ENCODE data around the gene AEN. TPM values are rescaled to one million over a fixed set of nuclear protein-coding genes. Genes with fewer than 3 reads are reported as not detected.

The AEN gene
- total RNA-seq, 1 experiment from 2014 or later = 36.2 TPM

- Histone ChIP-seq H3K4me1 (ENCODE audit: control insufficient read depth in 1 of 2, insufficient read depth in 2 of 2, low read length in 2 of 2) (no peaks in the 10 kb centered on the region), H3K36me3 (ENCODE audit: control insufficient read depth in 1 of 2, insufficient read depth in 2 of 2, low read length in 2 of 2) (no peaks in the 10 kb centered on the region), H3K4me2 (ENCODE audit: low read length) (no peak overlapping the region), H3K27me3 (ENCODE audit: insufficient read depth, low read length) (peaks cover 6% of the 10 kb centered on the region), H3K79me2 (ENCODE audit: insufficient read depth, low read length) (no peaks in the 10 kb centered on the region), H3K27ac (ENCODE audit: low read depth, low read length) (no peak overlapping the region), H3K4me3 (replicated peaks in 1 of 2; ENCODE audit: low read depth in 1 of 2, low read length in 2 of 2) (no peak overlapping the region), H3K9me2 (ENCODE audit: insufficient read depth) (no peaks in the 10 kb centered on the region), H3K9me3 (ENCODE audit: control insufficient read depth in 1 of 2, insufficient read depth in 1 of 2, low read depth in 1 of 2, low read length in 2 of 2) (no peaks in the 10 kb centered on the region), H3K9ac (ENCODE audit: low read length) (no peak overlapping the region), H2AFZ (ENCODE audit: low read depth, low read length, poor library complexity, severe bottlenecking) (no peak overlapping the region), H4K20me1 (ENCODE audit: insufficient read depth) (no peaks in the 10 kb centered on the region)
- TF ChIP-seq CEBPB (IDR thresholded peaks at IDR 0.05; ENCODE audit: low read depth) (no peak), CBX3 (IDR thresholded peaks at IDR 0.05; ENCODE audit: low read depth) (no peak), MAX (IDR thresholded peaks at IDR 0.05) (no peak), YY1 (IDR thresholded peaks at IDR 0.05; ENCODE audit: extremely low read depth, insufficient replicate concordance, low read depth, low read length) (no peak), ELF1 (IDR thresholded peaks at IDR 0.05; ENCODE audit: borderline replicate concordance, low read depth) (no peak), CTCF (IDR thresholded peaks at IDR 0.05 in 2 of 3, conservative IDR thresholded peaks at IDR 0.05 in 1 of 3; ENCODE audit: borderline replicate concordance in 1 of 3, insufficient read depth in 1 of 3, low read depth in 2 of 3, low read length in 2 of 3) (no peak), ZBTB33 (IDR thresholded peaks at IDR 0.05; ENCODE audit: extremely low read depth, insufficient replicate concordance, low read length) (no peak), JUND (IDR thresholded peaks at IDR 0.05) (no peak), POLR2A (IDR thresholded peaks at IDR 0.05; ENCODE audit: borderline replicate concordance, extremely low read depth, insufficient read depth, insufficient read length) (no peak), ZNF274 (IDR thresholded peaks at IDR 0.05; ENCODE audit: low read depth, low read length) (no peak), REST (IDR thresholded peaks at IDR 0.05; ENCODE audit: low read depth) (no peak), SIN3A (IDR thresholded peaks at IDR 0.05; ENCODE audit: low read depth) (no peak), EZH2 (IDR thresholded peaks at IDR 0.05) (no peak), TCF7L2 (IDR thresholded peaks at IDR 0.05; ENCODE audit: borderline replicate concordance, extremely low read depth, insufficient read depth, insufficient read length) (no peak), ATF3 (IDR thresholded peaks at IDR 0.05) (no peak)
- BruUV-seq (replicated peaks) = no TSS peak
- ChIA-PET CTCF (no interaction called here), POLR2A (no interaction called here), RAD21 (ENCODE audit: low non-redundant PET in 1 of 2, low total read pairs in 2 of 2, uncharacterized antibody in 2 of 2, unreplicated experiment in 2 of 2) (no interaction called here)
- intact Hi-C loops (cut with micrococcal nuclease) = no loop called here
- ATAC-seq (no peak), DNase-seq (ENCODE audit: low read depth, low spot score) (no peak)
These were observed 49.3 kb upstream of the AEN start for GRCh38 chr15:88571852-88572259.
